Inflammatory macrophage treated with lipopolysaccharide for 1 hour (primary cell): ENCODE results near the gene FAM118B.
A peak's percentile ranks its signal among the peaks of the same experiment; 100 is the strongest.

Source experiments
- DNase-seq, 2 donors: peaks; one replicate each; pipeline ENCODE4 v3.0.0-alpha.2; 2020 to 2022

The FAM118B gene

DNA sequence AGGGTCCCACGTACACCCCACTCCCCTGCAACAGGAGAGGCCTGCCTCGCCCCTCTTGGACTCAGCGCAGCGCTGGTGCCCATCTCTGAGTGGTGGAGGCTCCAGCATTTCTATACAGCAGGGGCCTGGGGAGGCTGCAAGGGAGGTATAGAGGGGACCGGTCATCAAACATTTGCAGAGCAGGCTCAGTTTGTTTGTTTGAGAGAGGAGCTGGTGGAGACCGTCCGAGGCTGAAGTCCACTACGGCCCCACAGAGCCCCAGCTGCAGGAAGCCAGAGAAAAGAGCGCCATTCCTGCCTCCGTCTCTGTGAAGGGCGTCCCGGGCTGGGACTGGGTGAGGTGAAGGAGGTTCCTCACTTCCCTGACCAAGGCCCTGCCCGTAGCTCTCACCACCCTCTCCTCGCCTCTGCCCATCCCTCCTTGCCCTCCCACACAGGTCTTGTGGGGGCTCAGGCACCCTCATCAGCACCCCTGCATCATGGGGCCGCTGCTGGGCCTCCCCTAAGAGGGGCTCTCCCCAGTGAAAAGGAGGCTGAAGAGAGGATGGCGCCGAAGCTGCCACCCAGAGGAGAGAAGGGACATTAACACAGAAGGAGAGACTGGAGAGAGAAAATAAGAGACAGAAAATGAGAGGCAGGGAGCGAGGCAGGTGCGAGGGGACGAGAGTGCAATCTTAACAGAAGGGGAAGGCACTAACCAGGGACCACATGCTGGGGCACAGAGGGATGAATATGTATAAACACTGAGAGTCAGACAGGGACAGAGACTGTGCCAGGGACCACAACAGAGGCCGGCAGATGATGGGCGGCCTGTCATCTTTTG lies 24.7 kb upstream of the FAM118B start:
- DNase-seq = no peak

DNA sequence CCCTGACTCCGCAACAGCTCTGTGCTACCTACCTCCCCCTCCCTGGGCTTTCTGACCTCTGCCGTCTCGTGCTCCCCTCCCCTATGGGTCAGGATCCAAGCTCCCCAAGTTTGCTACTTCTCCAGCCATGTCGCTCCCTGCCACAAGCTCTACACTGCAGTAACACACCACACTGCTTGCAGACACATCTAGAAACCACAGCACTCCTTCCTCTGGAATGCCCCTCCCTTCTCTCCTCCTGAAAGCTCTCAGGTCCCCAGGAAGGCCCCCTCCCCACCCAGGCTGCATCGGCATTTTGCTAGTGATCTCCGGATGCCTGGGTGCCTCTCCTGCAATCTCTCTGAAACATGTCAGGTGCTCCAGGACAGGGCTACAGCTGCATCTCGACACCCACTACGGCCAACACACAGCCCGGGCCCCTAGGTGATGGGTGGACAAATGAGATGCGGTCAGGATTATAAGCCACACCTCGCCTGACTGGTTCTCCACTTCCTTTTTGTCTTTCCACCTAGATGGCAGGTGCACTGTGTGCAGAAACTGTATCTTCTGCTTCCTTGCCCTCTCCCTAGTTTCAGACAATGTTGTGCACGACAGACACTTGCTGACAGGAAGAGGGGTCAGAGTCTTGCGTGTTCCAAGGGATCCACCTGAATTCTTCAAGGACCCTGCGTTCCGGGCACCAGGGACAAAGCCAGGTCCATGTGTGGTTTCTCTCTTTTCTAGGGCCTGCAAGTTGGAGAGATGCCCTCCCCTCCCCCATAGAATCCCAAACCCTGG lies 23.1 kb upstream of the FAM118B start:
- DNase-seq = no peak

DNA sequence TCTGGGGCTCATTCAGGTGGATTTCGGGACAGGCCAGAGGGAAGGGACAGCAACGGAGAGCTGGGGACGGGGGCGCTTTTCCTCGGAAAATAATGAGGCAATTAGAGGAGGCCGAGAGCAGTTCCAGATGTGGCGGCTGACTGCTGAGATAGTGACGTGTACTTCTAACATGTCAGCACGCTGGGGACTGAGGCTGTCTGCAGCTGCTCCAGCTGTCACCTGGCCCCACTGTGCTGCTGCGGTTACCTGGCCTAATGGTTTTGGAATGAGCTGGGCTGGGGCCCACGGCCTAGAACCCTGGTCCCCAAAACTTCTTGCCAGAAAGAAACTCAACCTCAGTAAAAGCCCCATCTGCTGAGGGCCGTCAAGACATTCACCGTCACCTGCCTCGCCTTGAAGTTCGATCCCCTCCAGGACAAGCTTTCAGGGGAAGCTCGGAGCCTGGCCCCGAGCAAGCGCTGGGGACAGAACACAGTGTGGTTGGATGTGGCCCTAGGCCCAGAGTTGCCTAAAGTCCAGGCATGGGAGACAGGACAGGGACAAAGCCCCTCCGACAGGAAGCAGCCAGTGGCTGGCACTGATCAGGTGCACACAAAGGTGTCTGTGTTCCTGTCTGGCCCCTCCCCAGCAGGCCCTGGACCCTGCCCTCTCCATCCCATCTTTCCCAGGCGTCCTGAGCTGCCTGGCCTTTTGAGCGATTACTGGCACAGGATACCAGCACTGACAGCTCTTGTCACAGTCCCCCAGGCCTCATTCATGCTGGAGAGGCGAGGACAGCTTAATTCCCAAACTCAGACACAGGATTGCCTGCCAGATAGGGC lies 22.3 kb upstream of the FAM118B start:
- DNase-seq = no peak

DNA sequence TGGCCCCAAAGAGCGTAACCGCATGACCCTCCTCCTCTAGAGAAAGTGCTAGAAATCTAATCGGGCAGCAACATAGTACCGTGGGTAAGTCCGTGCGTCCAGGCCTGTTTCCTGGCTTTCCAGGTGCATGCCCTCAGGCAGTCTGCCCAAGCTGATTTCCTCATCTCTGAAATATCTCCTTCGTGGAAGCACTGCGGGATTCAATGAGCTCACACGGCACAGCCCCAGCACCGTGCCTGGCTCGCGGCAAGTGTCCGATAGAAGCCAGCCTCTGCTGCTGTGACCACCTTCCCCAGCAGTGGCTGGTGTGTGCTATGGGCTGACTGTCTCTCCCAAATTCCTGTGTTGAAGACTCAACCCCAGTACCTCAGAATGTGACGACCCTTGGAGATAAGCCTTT lies 20.8 kb upstream of the FAM118B start:
- no peak for DNase-seq

DNA sequence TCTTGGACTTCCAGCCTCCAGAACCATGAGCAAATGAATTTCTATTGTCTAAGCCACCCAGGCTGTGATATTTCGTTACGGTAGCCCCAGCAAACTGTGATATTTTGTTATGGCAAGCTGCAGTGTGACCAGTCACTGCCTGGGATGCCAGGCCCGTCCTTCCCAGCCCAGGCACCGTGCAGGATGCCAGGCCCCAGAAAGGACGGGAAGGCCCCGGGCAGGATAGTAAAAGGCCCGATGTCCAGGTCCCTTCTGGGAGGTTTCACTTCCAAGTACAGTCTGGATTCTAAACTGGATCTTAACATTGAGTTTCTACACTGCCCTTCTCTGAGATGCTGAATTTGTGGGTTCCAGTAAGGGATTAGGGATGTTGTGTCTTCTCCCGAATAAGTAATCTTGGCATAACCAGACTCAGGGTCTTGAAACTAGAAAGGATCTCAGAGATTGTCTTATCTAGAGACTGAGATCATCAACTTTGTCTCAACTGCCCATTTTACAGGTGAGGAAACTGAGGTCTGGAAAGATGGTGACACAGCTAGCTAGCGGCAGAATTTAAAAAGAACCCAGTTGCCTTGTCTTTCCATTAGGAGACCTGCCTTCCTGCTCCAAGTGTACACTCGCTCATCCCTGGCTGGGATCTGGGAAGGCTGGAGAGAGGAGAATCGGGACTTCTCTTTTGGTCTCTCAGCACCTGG lies 20.1 kb upstream of the FAM118B start:
- DNase-seq = no peak

DNA sequence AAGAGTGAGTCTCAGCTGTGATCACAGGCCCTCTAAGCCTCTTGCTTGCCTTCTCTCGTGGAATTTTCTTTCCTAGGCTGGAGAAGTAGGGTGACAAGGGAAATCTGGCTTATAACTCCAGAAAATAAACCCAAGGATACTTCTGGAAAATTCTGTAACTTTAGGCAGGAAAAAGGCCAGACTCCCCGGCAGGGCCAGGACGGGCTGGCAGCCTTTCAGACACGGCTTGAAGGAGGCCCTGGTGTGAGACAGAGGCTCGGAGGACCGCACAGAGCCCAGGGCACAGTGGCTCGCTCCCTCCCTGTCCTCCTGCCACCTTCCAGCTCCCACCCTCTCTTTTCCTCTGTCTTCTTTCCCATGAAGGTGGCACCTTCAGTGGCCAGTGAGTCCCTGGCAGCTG lies 19.2 kb upstream of the FAM118B start:
- no peak for DNase-seq

DNA sequence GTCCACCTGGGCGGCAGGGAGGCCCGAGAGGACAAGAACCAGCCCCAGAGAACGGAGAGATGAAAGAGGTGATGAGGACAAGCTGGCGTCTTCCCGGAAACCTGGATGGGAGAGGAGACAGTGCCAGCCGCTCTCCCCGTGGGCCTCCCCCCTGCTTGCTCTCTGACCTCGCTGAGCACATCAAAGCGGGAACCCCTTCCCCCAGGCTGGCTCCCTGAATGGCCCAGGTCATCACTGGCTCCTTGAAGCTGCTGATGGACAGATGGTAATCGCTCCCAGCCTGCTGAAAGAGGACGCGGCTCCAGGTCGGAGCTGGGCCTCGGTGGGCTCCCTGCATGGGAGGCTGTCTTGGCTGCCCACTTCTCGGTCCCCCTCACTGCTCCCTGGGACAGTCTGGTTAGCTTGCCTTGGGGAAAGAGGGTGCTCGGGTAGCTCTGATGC lies 18.5 kb upstream of the FAM118B start:
- DNase-seq = no peak

DNA sequence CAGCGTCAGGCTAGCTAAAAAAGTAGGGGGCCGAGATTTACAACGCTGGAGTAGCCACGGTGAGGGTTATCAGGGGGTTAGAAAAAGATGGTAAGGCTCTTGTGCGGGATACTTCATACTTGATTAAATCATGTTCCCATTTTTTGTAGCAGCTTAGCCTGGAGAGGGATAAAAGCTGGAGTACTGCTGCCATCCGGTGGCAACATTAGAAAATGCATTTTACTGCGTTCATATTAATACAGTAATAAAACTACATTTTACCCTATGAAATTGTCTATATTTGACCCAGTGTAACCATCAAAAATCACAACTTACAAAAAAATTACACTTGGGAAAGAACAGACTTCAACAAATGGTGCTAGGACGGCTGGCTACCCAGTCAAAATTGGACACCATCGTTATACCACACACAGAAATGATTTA lies 17.4 kb upstream of the FAM118B start:
- DNase-seq = peak; percentile 24 to 79

DNA sequence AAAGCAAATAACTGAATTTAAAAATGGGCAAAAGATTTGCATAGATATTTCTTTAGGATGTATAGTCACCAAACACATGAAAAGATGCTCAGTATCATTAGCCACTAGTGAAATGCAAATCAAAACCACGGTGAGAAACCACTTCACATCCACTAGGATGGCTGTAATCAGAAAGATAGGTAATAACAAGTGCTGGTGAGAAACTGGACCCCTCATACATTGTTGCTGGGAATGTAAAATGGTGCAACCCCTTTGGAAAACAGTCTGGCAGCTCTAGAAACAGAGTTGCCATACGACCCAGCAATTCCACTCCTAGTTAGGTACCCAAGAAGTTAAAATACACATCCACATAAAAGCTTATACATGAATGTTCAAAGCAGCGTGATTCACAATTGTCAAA lies 16.5 kb upstream of the FAM118B start:
- no peak for DNase-seq

DNA sequence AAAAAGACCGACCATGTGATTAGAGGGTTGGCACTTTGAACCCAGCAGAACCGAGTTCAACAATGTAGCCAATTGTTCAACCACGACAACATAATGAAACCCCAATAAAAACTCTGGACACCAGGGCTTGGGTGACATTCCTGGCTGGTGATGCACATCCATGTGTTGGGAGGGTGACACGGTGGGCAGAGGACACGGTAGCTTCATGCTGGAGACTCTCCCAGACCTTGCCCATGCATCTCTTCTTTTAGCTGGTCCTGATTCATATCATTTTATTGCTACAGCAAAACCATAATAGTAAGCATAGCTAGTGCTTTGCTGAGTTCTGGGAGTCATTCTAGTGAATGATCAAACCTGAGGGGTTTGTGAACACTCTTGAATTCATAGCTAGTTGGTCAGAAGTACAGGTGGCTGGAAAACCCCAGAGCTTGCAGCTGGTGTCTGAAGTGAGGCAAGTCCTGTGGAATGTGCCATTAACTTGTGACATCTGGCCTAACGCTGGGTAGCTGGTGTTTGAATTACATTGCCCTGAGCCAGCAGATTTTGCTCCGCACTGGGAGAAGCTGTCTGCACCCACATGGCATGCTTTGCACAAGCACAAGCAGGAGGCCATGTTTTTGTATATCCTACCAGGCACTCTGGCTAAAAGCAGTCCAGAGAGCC lies 14.2 kb upstream of the FAM118B start:
- DNase-seq = no peak

DNA sequence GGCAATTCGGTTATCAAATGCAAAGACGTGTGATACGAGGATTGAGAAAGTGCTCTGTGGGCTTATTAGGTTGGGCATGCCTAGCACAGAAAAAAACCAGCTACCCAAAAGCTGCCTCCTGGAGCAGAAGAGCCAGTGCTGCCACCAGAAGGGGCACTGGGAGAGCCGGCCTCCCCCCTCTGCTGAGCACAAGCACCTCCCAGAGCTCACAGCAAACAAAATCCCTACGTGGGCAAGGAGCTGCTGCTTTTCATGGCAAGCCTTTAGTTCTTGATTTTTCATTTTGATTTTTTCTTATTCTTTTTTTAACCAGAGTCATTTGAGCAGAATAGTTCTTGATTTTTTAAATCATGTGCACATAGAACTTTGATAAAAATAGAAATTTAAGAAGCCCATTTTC lies 12.9 kb upstream of the FAM118B start:
- no peak for DNase-seq

DNA sequence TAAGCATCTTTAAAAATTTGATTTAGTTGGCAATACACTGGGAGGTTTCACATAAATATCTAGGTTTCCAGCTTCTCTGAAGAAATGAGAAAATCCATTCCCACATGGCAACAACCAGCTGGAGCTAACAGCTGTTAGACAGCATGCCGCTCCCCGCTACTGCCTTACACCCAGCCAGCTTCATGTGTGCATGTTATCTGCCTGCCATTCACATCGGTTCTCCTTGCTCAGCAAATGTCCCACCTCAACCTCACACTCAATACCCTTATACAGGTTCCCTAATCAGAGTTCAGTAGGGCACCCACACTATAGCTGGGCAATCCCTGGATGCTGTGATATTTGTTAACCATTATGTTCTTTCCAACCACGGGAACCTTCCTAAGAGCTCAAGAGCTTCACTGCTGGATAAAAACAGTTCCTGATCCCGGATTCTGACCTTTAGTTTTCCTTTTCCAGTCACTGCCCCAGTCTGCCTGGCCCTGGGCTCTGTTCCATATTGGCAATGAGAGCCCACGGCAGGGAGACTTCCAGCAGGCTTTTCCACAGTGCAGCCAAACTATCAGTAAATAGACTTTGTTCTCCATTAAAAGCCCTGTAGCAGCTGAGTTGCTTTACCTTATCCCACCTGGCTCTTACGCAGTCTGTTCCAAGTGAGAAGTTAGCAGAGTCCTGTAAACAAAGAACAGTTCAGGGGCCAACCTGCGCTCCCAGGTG lies 8.8 kb upstream of the FAM118B start:
- no peak for DNase-seq

DNA sequence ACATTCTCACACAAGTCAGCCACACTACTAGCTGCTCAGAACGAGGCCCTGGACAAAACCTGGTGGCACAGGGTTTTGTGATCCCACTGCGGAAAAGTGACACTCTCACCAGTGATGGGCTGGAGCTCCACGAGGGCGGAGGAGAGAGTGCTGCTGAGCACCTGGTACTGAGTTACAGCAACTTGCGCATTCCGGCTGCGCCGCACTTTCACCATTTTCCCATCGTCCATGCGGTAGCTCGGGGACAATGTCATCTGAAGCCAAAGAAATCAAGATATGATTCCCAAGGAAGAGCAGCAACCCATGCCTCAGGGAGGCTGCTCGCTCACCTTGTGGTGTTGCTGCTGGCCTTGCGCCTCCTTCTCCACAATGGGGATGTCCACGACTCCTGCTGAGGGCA lies 6.2 kb upstream of the FAM118B start:
- DNase-seq = no peak

DNA sequence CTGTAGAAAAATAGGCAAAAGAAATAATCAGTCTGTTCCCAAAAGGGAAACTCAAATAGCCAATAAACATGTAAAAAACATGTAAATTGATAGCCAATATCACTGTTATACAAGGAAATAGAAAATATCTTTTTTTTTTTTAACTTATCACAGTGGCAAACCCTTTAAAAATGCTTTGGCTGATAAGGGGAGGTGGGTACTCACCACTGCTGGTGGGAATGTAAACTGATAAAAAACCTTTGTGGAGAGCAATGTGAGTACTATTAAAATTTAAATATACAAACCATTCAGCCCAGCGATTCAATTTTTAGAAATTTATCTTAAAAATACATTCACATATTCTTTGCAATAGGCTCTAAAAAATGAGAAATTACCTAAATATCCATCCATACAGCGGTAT lies 3.7 kb upstream of the FAM118B start:
- DNase-seq = no peak

DNA sequence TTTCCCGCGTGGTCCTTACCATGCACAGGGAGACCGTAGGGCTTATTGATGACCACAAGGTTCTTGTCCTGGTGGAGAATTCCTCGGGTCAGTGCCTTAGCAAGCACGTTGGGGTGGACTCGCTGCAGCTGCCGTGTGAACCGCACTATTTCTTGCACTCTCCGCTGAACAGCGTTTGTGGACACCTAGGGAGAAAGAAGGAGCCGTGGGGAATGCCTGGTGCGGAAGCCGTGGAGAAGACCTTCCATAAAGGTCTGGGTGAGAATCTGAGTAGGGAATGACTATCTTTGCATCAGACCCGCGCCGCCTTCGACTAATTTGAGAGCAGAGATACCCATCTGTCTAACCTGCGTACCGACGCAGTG lies 729 bp upstream of the FAM118B start:
- no peak for DNase-seq

DNA sequence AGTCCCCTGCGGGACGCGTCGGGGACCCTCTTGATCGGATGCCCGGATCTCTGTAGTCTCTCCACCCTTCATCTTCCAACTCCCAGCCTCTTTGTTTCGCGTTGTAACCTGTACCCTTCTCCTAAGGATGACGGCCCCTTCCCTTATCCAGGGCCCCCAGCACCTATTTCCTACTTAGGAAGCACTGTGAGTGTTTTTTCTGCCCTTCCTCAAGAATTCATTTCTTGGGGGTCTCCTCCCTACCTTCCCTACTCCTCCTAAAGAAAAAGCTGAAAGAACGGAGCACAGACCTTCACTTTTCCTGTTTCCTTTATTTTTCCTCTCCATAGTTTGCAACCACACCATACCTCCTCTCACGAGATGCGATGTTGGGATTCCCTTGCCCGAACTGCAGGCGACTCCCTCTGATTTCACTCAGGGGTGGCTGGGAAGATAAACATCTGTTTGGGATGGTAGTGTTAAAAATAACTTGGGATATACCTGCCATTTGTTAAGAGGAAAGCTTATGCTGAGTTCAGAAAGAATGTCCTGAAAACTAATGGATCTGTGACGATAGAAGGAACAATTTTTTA lies 593 bp downstream of the FAM118B start:
- DNase-seq = peak in 1 of 2 donors; percentile 7

DNA sequence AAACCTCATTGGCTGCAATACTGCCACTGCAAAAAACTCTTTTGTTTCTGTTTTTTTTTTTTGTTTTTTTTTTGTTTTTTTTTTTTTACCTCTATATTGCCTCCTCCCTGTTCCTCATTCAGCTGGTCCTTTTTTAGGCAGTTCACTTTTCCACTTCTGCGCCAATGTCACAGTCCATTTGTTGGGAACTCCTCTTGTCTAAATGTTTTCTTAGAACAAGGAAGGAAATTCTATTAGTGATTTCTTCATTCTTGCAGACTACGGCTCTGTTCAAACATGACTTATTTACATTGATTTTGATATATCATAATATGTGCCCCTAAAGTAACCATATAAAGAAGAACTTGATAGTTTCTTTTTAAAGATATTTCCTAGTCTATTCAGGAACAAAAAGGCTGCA lies 2.9 kb downstream of the FAM118B start:
- peak; percentile 57 to 66 for DNase-seq

DNA sequence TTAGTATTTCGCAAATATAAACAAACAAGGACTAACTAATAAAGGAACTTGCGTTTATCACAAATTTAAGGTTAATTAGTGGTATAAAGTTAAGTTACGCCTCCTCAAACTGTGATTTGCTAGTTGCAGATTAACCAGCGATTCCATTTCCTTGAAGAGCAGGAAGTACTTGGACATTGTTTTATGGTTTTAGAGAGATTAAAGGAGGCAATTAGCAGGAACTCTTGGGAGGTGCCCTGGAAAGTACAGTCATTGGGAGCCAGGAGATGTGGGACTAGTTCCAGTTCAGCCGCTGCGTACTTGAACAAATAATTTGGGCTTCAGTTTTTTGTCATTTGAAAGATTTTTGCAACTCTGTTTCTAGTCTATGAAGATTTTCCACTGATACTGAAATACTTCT lies 3.3 kb downstream of the FAM118B start:
- DNase-seq = no peak

DNA sequence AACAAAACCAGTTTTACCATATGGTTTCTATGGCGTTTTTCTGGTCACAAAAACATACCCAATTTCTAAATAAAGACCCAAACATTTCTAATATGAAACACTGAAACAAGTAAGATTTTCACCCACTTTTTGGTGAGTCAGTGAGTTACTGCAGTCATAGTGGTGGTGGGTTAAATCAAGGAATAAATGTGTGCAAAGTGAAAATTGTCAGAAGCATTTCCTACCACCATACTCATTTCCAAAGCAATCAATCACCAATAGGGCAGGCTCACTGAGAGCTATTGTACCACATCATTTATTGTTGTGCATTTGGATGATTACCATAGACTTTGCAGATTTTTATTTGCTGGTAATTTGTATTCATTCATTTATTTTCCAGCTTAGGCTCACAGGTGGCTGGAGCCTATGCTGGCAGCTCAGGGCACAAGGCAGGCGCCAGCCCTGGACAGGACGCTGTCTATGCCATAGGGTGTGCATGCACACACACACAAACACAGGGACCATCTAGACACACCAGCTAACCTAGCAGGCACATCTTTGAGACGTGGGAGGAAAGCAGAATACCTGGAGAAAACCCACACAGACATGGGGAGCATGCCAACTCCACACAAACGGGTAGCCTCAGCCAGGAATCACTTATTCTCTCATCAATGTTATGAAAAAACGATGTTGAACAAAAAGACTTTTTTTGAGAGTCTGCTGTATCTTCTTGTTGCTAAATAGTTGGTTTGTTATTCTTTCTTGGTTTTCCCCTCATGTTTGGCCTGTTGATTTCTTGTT lies 5.1 kb downstream of the FAM118B start:
- DNase-seq = no peak

DNA sequence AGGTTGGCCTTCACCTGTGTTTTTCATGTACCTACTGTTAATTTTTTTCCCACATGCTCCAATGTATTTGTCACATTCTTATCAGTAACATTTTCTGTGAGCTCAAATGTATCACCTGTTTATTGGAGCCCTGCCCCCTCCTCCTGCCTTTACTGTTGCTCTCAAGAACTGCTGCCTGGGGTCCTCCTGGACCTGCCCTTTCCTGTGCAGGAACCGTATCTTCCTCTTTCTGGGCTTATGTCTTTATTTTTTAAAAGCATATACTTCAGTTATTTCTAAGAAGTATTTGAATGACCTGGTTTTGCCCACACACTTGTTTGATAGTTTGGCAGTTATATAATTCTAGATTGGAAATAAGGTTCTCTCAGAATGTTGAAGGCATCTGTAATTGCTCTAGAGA lies 5.9 kb downstream of the FAM118B start:
- no peak for DNase-seq
